ENCODE data around the gene TBC1D22A. TPM values are rescaled to one million over a fixed set of nuclear protein-coding genes. Genes with fewer than 3 reads are reported as not detected.

TBC1D22A gene
- total and polyA plus RNA-seq, 2 experiments from 2014 or later, result 9.6 to 13.3 TPM

- no peaks in the 10 kb centered on the region for H3K9me3 Mint-ChIP-seq
- DNase-seq (ENCODE audit: low spot score), result no peak
- H3K36me3 ChIP-seq (ENCODE audit: insufficient read depth), result no peaks in the 10 kb centered on the region
These were observed 235.9 kb downstream of the TBC1D22A start for GRCh38 chr22:46998331-46998730.

More at GRCh38 chr22:46998331-46998730, 235.9 kb downstream of the TBC1D22A start:
- Mint-ChIP-seq H3K4me1 (peaks cover 7% of the 10 kb centered on the region; the same call in 2 of the 3 replicates), H3K36me3 (ENCODE audit: low read depth) (peaks cover 2% of the 10 kb centered on the region; the same call in 1 of the 3 replicates), H3K27ac (no peak overlapping the region), H3K4me3 (no peak overlapping the region), H3K27me3 (ENCODE audit: insufficient read depth, low read depth, poor library complexity) (no peaks in the 10 kb centered on the region)
- Histone ChIP-seq H3K79me2 (replicated peaks; ENCODE audit: insufficient read depth) (no peaks in the 10 kb centered on the region), H3F3A (replicated peaks; ENCODE audit: low read depth) (no peaks in the 10 kb centered on the region), H3K4me3 (no peak overlapping the region), H2AFZ (no peak overlapping the region), H4K20me1 (replicated peaks; ENCODE audit: insufficient read depth) (no peaks in the 10 kb centered on the region), H3K4me2 (no peak overlapping the region), H3K27ac (ENCODE audit: low read depth) (no peak overlapping the region), H3K27me3 (ENCODE audit: insufficient read depth) (no peaks in the 10 kb centered on the region), H3K9me2 (ENCODE audit: insufficient read depth) (no peaks in the 10 kb centered on the region), H3K4me1 (ENCODE audit: insufficient read depth) (no peaks in the 10 kb centered on the region)
- no peak for ATAC-seq
- TF ChIP-seq ZNF331 (CRISPR knock-in tag; IDR thresholded peaks at IDR 0.05; ENCODE audit: low read depth), result no peak
- TF ChIP-seq EZH2 (IDR thresholded peaks at IDR 0.05; ENCODE audit: low read depth, unreplicated experiment), result no peak
- TF ChIP-seq ZNF114 (CRISPR knock-in tag; IDR thresholded peaks at IDR 0.05), result no peak
- TF ChIP-seq CREB1 (CRISPR knock-in tag; IDR thresholded peaks at IDR 0.05; ENCODE audit: low read depth), result no peak
- TF ChIP-seq EZH2phosphoT487 (IDR thresholded peaks at IDR 0.05; ENCODE audit: unreplicated experiment), result no peak
- TF ChIP-seq, protein P1, sequence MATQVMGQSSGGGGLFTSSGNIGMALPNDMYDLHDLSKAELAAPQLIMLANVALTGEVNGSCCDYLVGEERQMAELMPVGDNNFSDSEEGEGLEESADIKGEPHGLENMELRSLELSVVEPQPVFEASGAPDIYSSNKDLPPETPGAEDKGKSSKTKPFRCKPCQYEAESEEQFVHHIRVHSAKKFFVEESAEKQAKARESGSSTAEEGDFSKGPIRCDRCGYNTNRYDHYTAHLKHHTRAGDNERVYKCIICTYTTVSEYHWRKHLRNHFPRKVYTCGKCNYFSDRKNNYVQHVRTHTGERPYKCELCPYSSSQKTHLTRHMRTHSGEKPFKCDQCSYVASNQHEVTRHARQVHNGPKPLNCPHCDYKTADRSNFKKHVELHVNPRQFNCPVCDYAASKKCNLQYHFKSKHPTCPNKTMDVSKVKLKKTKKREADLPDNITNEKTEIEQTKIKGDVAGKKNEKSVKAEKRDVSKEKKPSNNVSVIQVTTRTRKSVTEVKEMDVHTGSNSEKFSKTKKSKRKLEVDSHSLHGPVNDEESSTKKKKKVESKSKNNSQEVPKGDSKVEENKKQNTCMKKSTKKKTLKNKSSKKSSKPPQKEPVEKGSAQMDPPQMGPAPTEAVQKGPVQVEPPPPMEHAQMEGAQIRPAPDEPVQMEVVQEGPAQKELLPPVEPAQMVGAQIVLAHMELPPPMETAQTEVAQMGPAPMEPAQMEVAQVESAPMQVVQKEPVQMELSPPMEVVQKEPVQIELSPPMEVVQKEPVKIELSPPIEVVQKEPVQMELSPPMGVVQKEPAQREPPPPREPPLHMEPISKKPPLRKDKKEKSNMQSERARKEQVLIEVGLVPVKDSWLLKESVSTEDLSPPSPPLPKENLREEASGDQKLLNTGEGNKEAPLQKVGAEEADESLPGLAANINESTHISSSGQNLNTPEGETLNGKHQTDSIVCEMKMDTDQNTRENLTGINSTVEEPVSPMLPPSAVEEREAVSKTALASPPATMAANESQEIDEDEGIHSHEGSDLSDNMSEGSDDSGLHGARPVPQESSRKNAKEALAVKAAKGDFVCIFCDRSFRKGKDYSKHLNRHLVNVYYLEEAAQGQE (IDR thresholded peaks at IDR 0.05; ENCODE audit: unreplicated experiment), result no peak
- no peak for TF ChIP-seq ZNF462 (CRISPR knock-in tag; IDR thresholded peaks at IDR 0.05)
- no peak for TF ChIP-seq NANOG (IDR thresholded peaks at IDR 0.05; ENCODE audit: borderline replicate concordance)
- TF ChIP-seq, protein P2, sequence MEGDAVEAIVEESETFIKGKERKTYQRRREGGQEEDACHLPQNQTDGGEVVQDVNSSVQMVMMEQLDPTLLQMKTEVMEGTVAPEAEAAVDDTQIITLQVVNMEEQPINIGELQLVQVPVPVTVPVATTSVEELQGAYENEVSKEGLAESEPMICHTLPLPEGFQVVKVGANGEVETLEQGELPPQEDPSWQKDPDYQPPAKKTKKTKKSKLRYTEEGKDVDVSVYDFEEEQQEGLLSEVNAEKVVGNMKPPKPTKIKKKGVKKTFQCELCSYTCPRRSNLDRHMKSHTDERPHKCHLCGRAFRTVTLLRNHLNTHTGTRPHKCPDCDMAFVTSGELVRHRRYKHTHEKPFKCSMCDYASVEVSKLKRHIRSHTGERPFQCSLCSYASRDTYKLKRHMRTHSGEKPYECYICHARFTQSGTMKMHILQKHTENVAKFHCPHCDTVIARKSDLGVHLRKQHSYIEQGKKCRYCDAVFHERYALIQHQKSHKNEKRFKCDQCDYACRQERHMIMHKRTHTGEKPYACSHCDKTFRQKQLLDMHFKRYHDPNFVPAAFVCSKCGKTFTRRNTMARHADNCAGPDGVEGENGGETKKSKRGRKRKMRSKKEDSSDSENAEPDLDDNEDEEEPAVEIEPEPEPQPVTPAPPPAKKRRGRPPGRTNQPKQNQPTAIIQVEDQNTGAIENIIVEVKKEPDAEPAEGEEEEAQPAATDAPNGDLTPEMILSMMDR (conservative IDR thresholded peaks at IDR 0.05; ENCODE audit: low read depth in 2 of 2), result no peak
- TF ChIP-seq, protein P3, sequence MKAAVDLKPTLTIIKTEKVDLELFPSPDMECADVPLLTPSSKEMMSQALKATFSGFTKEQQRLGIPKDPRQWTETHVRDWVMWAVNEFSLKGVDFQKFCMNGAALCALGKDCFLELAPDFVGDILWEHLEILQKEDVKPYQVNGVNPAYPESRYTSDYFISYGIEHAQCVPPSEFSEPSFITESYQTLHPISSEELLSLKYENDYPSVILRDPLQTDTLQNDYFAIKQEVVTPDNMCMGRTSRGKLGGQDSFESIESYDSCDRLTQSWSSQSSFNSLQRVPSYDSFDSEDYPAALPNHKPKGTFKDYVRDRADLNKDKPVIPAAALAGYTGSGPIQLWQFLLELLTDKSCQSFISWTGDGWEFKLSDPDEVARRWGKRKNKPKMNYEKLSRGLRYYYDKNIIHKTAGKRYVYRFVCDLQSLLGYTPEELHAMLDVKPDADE (IDR thresholded peaks at IDR 0.05), result no peak
- TF ChIP-seq POLR2AphosphoS5 (IDR thresholded peaks at IDR 0.05; ENCODE audit: low read depth), result no peak
- TF ChIP-seq JUNB (IDR thresholded peaks at IDR 0.05; ENCODE audit: unreplicated experiment), result no peak
- no peak for TF ChIP-seq STAT1 (IDR thresholded peaks at IDR 0.05; ENCODE audit: unreplicated experiment)
